HepG2 (cell line): Measurements from ENCODE around the gene NOP9. TPM values are rescaled to one million over a fixed set of nuclear protein-coding genes. Genes with fewer than 3 reads are reported as not detected.

Experiments used
- ATAC-seq: fragments of 200-7000 bp; cut with Tn5 transposase; 3 replicates; pipeline ENCODE4 v1.9.1; 2020; ENCODE audit warnings: mild to moderate bottlenecking, moderate library complexity
- BruUV-seq: library from RNA; stranded (reverse); fragments of 400-500 nt; replicated peaks from 2 replicates; lab custom pipeline; 2021; lab: Mats Ljungman, UMichigan
- CTCF ChIA-PET: fragments of 300-600 bp; formaldehyde crosslinking; extraction: SDS; loops from one replicate; lab custom pipeline; 2021; ENCODE audit warnings: low total read pairs, inconsistent platforms, low intra/inter-chr PET ratio; lab: Yijun Ruan, JAX
- POLR2A ChIA-PET: fragments of 350-600 bp; sonication (Branson Sonifier 250); formaldehyde crosslinking; loops from one replicate; lab custom pipeline; 2020; ENCODE audit warnings: antibody characterized with exemption, inconsistent platforms; lab: Yijun Ruan, JAX
- DNase-seq: peaks from one replicate; pipeline ENCODE4 v3.0.0-alpha.2; 2015; ENCODE audit warnings: low spot score
- FAIRE-seq: peaks from 3 replicates; lab custom pipeline; 2011; peaks lifted over from hg19 to GRCh38; lab: Jason Lieb, UNC
- H2AFZ ChIP-seq: one replicate; pipeline ENCODE4 v1.6.1; 2011; ENCODE audit warnings: low read length, inconsistent platforms
- H3K27ac ChIP-seq: fragments of 300-600 bp; 3 replicates; pipeline ENCODE4 v1.8.0; 2011; ENCODE audit warnings: mixed run types, mild to moderate bottlenecking, mixed read lengths, low read length, inconsistent platforms; ENCODE audit not compliant: insufficient read depth; ENCODE audit errors: extremely low read length
- H3K27me3 ChIP-seq, 2 experiments: fragments of 200-600 bp in 1 of 2; 2 replicates in 1 of 2; 3 replicates in 1 of 2; pipeline versions ENCODE4 v1.6.0 to v1.8.0; 2011; ENCODE audit warnings: low read length in 2 of 2, mild to moderate bottlenecking in 2 of 2, moderate library complexity in 2 of 2, inconsistent platforms in 1 of 2; ENCODE audit not compliant: insufficient read depth in 2 of 2, control insufficient read depth in 1 of 2
- H3K36me3 ChIP-seq, 2 experiments: fragments of 200-600 bp in 1 of 2; replicated peaks in 1 of 2; 2 replicates in 1 of 2; 3 replicates in 1 of 2; pipeline versions ENCODE4 v1.5.1 to v1.8.0; 2011; ENCODE audit warnings: low read length in 2 of 2, inconsistent platforms in 1 of 2; ENCODE audit not compliant: insufficient read depth in 2 of 2, control insufficient read depth in 1 of 2
- H3K4me1 ChIP-seq: 2 replicates; pipeline ENCODE4 v1.5.1; 2012; ENCODE audit warnings: low read length, inconsistent platforms; ENCODE audit not compliant: insufficient read depth
- H3K4me2 ChIP-seq: 2 replicates; pipeline ENCODE4 v1.6.0; 2011; ENCODE audit warnings: low read depth, low read length, inconsistent platforms
- H3K4me3 ChIP-seq, 3 experiments: fragments of 200-600 bp in 1 of 3; sonication (generic), shearing (Covaris generic) in 1 of 3; replicated peaks in 1 of 3; 2 replicates each; pipeline ENCODE4 v1.5.1; 2011 to 2016; ENCODE audit warnings: low read length in 3 of 3, inconsistent platforms in 2 of 3, low read depth in 2 of 3, mild to moderate bottlenecking in 2 of 3, control low read depth in 1 of 3, mixed read lengths in 1 of 3; ENCODE audit not compliant: insufficient read depth in 1 of 3
- H3K79me2 ChIP-seq: one replicate; pipeline ENCODE4 v1.6.1; 2011; ENCODE audit warnings: low read length, inconsistent platforms; ENCODE audit not compliant: insufficient read depth
- H3K9ac ChIP-seq: 2 replicates; pipeline ENCODE4 v1.6.0; 2011; ENCODE audit warnings: mild to moderate bottlenecking, low read depth, low read length, inconsistent platforms; ENCODE audit not compliant: insufficient read depth
- H3K9me3 ChIP-seq: 2 replicates; pipeline ENCODE4 v1.5.1; 2012; ENCODE audit warnings: mild to moderate bottlenecking, low read length
- H4K20me1 ChIP-seq: 2 replicates; pipeline ENCODE4 v1.6.0; 2011; ENCODE audit warnings: inconsistent platforms, mild to moderate bottlenecking, low read length, moderate library complexity; ENCODE audit not compliant: insufficient read depth
- CC2D1A ChIP-seq: sonication (generic); formaldehyde crosslinking; IDR thresholded peaks from 2 replicates; pipeline ENCODE4 v1.8.1; 2023; ENCODE audit warnings: mild to moderate bottlenecking, missing genetic modification reagents
- CREM ChIP-seq, 2 experiments: sonication (generic) in 1 of 2; formaldehyde crosslinking in 1 of 2; IDR thresholded peaks; 2 replicates each; pipeline versions ENCODE4 v1.4.0 to v1.6.1; 2016 to 2020; ENCODE audit warnings: antibody characterized with exemption in 1 of 2, mild to moderate bottlenecking in 1 of 2, missing genetic modification reagents in 1 of 2
- EP300 ChIP-seq, 3 experiments: sonication (generic) in 1 of 3; formaldehyde crosslinking in 1 of 3; IDR thresholded peaks; 2 replicates each; pipeline versions ENCODE4 v1.5.1 to v1.6.1; 2011 to 2020; ENCODE audit warnings: low read depth in 2 of 3, low read length in 2 of 3, borderline replicate concordance in 1 of 3, improper control_type of control experiment in 1 of 3, mild to moderate bottlenecking in 1 of 3, missing genetic modification reagents in 1 of 3, moderate library complexity in 1 of 3
- KLF13 ChIP-seq: sonication (generic); formaldehyde crosslinking; IDR thresholded peaks from 2 replicates; pipeline ENCODE4 v1.4.0; 2020; ENCODE audit warnings: mild to moderate bottlenecking, missing genetic modification reagents
- MTA1 ChIP-seq: sonication (generic); formaldehyde crosslinking; IDR thresholded peaks from 2 replicates; pipeline ENCODE4 v1.4.0; 2020; ENCODE audit warnings: missing genetic modification reagents, mild to moderate bottlenecking, borderline replicate concordance
- NCOA2 ChIP-seq: sonication (generic); formaldehyde crosslinking; IDR thresholded peaks from 2 replicates; pipeline ENCODE4 v1.8.0; 2022; ENCODE audit warnings: inconsistent platforms
- PAWR ChIP-seq: sonication (generic); formaldehyde crosslinking; IDR thresholded peaks from 2 replicates; pipeline ENCODE4 v1.4.0; 2020; ENCODE audit warnings: missing genetic modification reagents, mild to moderate bottlenecking, borderline replicate concordance
- RCOR2 ChIP-seq: IDR thresholded peaks from 2 replicates; pipeline ENCODE4 v1.6.1; 2016; ENCODE audit warnings: missing biosample characterization, missing genetic modification reagents
- RFX3 ChIP-seq: IDR thresholded peaks from 2 replicates; pipeline ENCODE4 v1.6.1; 2016; ENCODE audit warnings: missing biosample characterization, missing genetic modification reagents
- TAF1 ChIP-seq: sonication (generic); formaldehyde crosslinking; IDR thresholded peaks from 2 replicates; pipeline ENCODE4 v1.4.0; 2020; ENCODE audit warnings: missing genetic modification reagents
- ZNF225 ChIP-seq: sonication (generic); formaldehyde crosslinking; IDR thresholded peaks from 2 replicates; pipeline ENCODE4 v1.4.0; 2020; ENCODE audit warnings: mild to moderate bottlenecking, missing genetic modification reagents
- ZNF230 ChIP-seq: sonication (generic); formaldehyde crosslinking; IDR thresholded peaks from 2 replicates; pipeline ENCODE4 v1.4.0; 2020; ENCODE audit warnings: mild to moderate bottlenecking, missing genetic modification reagents
- ZNF572 ChIP-seq: sonication (generic); formaldehyde crosslinking; IDR thresholded peaks from 2 replicates; pipeline ENCODE4 v1.5.1; 2020; ENCODE audit warnings: mild to moderate bottlenecking, missing genetic modification reagents
- ZNF781 ChIP-seq: sonication (generic); formaldehyde crosslinking; IDR thresholded peaks from 2 replicates; pipeline ENCODE4 v1.5.1; 2020; ENCODE audit warnings: borderline replicate concordance, mild to moderate bottlenecking, missing genetic modification reagents; ENCODE audit errors: not compliant biosample characterization
- WGBS: methylation state at CpG from one replicate; pipeline ENCODE4 v1.1.6; 2017; ENCODE audit warnings: low lambda C conversion rate; 5-methylcytosine and 5-hydroxymethylcytosine counted together
- in situ Hi-C: cut with HindIII; loops from 2 replicates; pipeline ENCODE4 v1.10.0; 2017; ENCODE audit warnings: low pct_unique_long_range_greater_than_20kb; ENCODE audit not compliant: extremely low pct_ligation_motif_present
- intact Hi-C: fragments of 100-400 bp; cut with micrococcal nuclease; formaldehyde crosslinking; loops from one replicate; pipeline ENCODE4 v1.10.0; 2022; ENCODE audit not compliant: unreplicated experiment
- polyA plus RNA-seq, 8 experiments: library from polyadenylated mRNA; depleted of rRNA in 3 of 8; stranded (reverse) in 7 of 8; unstranded in 1 of 8; fragments of >200 nt; fragmentation: Illumina TruSeq in 4 of 8; extraction: Trizol in 4 of 8; gene quantifications; 2 replicates each; pipeline versions ENCODE4 v1.2.1 to v1.2.3, GENCODE V29; 2011 to 2016; ENCODE audit warnings: low read depth in 4 of 8, missing spikeins in 1 of 8, mixed read lengths in 1 of 8; ENCODE audit not compliant: insufficient read depth in 1 of 8
- total RNA-seq, 5 experiments: library from RNA; depleted of rRNA; stranded (reverse); fragments of >200 nt; fragmentation: Illumina TruSeq; extraction: Trizol; gene quantifications; 2 replicates each; pipeline ENCODE4 v1.2.3, GENCODE V29; 2016; ENCODE audit warnings: low read depth in 1 of 5

Gene NOP9
- total and polyA plus RNA-seq, 2 of the 13 experiments (the other 11 are each of a cell fraction or from before 2014, with no cell fraction given), result 24.5 to 61.6 TPM

GRCh38 chr14:24259282-24260025 is 40.2 kb upstream of the NOP9 start:
- POLR2A ChIA-PET, result interaction anchor here (0.9 to 13.2 kb wide), 2 partner anchors 10 to 170 kb away, joined by 3 to 254 read pairs; partner anchors contain the start of genes CBLN3, KHNYN and RABGGTA

More at GRCh38 chr14:24259282-24260025, 40.2 kb upstream of the NOP9 start:
- peak; percentile 28 for FAIRE-seq
- BruUV-seq, result no TSS peak
- Histone ChIP-seq H2AFZ (no peak overlapping the region), H3K9me3 (no peaks in the 10 kb centered on the region), H3K9ac (no peak overlapping the region), H3K4me1 (peaks cover 33% of the 10 kb centered on the region), H3K4me3 (no peak overlapping the region), H3K4me2 (no peak overlapping the region), H3K79me2 (no peaks in the 10 kb centered on the region), H3K36me3 (peaks cover 0 to 1% of the 10 kb centered on the region in 2 experiments; a peak in 1 of 5 replicates), H4K20me1 (no peaks in the 10 kb centered on the region), H3K27me3 (no peaks in the 10 kb centered on the region), H3K27ac (no peak overlapping the region)
- in situ Hi-C loops (no loop called here), intact Hi-C loops (no loop called here)
- ATAC-seq, result no peak
- CTCF ChIA-PET, result no interaction called here
- WGBS, result 90% methylated on average over 16 of the region's 16 CpGs
- TF ChIP-seq KLF13 (CRISPR knock-in tag) (0 out of 2 replicates have a peak, but pooled peaks have one; percentile 49), RCOR2 (no peak), CREM (IDR thresholded peaks at IDR 0.05) (no peak), CREM (CRISPR knock-in tag; IDR thresholded peaks at IDR 0.05) (no peak), TAF1 (CRISPR knock-in tag) (no peak), PAWR (CRISPR knock-in tag) (no peak), NCOA2 (CRISPR knock-in tag) (no peak), CC2D1A (CRISPR knock-in tag) (no peak), ZNF781 (no peak), ZNF225 (CRISPR knock-in tag) (0 out of 2 replicates have a peak, but pooled peaks have one; percentile 34), ZNF572 (CRISPR knock-in tag) (no peak), RFX3 (CRISPR knock-in tag) (no peak), ZNF230 (CRISPR knock-in tag) (0 out of 2 replicates have a peak, but pooled peaks have one; percentile 2), EP300 (IDR thresholded peaks at IDR 0.05; ENCODE audit: low read depth in 2 of 2, low read length in 2 of 2) (no peak), EP300 (CRISPR knock-in tag; IDR thresholded peaks at IDR 0.05; ENCODE audit: borderline replicate concordance) (no peak), MTA1 (CRISPR knock-in tag) (0 out of 2 replicates have a peak, but pooled peaks have one; percentile 8)
- no peak for DNase-seq
